Amniotic epithelial cell (primary cell): Measurements from ENCODE around the gene WBP2NL.
A peak's percentile ranks its signal among the peaks of the same experiment; 100 is the strongest.
"Not testable (repeated sequence)": the region's sequence is repeated elsewhere in the genome, so short reads cannot be mapped to it uniquely, and the experiment has no call there.

Experiments used
- DNase-seq: peaks from one replicate; pipeline ENCODE4 v3.0.0-alpha.2; 2010; ENCODE audit warnings: low read depth

Gene WBP2NL

GRCh38 chr22:41998361-41999261, at the start of gene WBP2NL:
TSS of gene WBP2NL (plus strand) at chr22:41998788. CDS start at chr22:41998819, 31 bp downstream.
- peak; percentile 81 for DNase-seq

GRCh38 chr22:41948928-41949296, 49.7 kb upstream of the WBP2NL start:
- not testable (repeated sequence) for DNase-seq

- no peak for DNase-seq
These were observed 49.2 kb upstream of the WBP2NL start for GRCh38 chr22:41949297-41949965.

DNA sequence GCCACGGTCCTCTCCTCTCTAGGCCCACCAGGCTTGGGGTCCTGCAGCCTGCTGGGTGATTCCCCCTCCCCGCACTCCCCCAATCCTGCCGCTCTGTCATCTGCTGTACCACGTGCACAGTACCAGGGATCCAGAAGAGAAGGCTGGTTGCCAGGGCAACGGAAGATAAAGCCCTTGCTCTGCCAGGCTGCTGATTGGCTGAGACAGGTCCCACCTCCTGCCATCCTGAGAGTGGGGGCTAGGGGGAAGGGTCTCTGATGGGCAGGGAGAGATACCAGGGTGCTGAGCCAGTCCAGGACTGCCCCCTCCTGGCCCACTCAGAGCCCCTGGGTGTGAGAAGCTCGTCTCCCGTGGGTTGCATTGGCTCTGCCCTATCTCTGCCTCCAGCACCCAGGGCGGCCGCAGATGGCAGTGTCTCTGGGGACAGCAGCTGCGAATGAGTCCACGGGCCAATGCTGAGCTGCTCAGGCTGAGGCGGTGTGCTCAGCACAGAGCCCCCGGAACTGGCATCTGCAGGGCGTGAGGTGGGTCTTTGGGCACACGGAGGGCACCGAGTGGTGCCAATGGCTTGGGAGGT, 46.6 kb upstream of the WBP2NL start, which contains the start of gene SMIM45:
Gene SMIM45, plus strand, starts transcription at position 253 of the 577 bp plus-strand sequence.
- DNase-seq = peak; percentile 26

DNA sequence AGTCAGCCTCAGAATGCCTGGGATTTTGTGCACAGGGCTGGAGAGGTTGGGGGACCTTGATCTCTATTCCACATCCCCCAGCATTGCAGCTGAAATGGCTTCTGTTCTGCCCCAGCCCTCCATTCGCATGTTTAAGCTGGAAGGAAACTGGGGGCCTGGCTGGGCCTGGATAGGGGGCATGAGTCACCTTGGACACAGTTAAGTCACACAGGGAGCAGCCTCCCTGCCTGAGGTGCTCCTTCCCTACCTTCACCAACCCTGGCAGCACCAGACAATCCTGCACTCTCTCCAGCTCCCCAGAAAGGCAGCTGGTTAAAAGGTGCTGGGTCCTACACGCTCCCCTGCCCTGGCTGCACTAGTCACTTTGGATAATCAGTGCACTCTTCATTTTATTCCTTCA, 45.9 kb upstream of the WBP2NL start:
- no peak for DNase-seq

DNA sequence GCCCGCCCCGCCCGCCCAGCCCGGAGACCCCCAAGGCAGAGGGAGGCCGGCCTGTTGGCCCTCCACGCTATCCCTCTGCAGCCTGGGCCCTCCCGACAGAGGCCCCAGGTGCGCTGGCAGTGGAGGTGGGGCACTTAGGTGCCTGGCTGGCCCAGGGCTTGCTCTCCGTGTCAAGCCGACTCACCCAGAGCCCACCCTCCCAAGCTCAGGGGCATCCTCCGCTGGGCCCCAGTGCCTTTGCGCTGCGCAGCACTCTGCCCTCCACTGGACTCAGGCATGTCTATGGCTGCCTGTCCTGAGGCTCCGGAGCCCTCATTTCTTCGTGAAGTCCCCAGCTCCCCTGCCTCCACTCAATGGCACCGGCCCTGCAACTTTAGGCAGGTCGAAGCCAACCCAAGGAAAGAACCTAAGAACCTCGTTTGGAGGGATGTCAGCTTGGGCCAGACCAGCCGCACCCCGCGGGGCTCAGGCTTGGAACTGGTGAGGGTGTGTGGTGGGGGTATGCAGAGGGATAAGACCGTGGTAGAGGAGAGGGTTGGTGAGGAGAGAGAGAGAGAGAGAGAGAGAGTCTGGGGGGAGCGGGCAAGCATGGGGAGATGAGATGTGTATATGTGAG, 40.5 kb upstream of the WBP2NL start:
- DNase-seq = no peak

DNA sequence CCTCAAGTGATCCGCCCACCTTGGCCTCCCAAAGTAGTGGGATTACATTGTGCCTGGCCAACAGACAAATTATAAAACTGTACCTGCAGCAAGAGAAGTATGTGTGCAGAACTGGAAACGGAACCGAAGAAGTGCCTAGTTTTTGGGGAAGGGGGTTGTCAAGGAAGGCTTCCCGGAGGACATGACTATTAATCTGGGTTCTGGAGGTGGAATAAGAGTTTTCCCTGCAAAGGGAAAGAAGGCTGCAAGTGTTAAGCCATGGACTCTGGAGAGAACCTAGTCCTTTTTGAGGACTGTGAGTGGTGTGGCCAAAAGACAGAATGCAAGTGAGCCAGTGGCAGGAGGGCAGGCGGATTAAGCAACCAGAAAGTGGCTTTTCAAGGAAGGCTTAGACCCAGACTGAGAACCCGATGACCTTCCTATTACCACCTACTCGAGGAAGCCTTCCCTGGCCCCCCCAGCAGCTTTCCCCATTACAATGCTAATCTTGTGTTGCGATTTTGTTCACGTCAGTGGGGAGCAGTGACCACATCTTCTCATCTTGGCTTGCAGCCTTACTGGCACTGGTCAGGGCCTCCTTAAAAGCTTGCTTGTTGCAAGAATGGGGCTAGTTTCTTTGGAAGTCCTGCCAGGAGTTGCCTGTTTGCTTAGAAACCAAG, 35.0 kb upstream of the WBP2NL start:
- DNase-seq = peak; percentile 31

- no peak for DNase-seq
These were observed 34.5 kb upstream of the WBP2NL start for GRCh38 chr22:41964112-41964491.

- no peak for DNase-seq
These were observed 32.4 kb upstream of the WBP2NL start for GRCh38 chr22:41966225-41966606.

DNA sequence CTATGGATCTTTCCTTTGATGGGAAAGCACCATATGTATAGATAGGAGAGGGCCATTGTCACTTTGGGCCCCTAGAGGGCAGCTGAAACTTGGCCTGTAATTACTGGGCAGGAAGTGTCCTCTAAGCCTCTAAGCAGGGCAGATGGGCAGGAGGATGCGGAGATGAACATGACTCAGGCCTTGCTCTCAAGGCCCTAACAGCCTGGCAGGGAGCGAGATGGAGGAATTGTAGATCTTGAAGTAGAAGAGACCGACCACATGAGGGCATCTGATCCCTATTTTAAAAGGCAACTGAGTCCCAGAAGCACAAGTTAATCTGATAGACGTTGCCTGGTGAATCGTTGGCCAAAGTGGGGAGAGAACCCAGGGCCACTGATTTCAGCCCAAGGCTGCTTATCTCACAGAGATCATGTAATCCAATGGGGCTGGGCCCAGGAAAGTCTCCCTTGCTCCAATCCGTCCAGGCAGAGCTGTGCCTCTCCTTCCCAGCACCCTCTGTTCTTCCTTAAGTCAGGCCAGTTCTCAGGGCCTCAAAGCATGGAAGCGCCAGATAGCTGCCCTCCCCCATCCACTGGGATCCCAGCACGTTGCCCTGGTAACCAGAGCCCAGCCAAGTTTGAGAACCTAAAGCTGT, 31.9 kb upstream of the WBP2NL start:
- DNase-seq = peak; percentile 94

DNA sequence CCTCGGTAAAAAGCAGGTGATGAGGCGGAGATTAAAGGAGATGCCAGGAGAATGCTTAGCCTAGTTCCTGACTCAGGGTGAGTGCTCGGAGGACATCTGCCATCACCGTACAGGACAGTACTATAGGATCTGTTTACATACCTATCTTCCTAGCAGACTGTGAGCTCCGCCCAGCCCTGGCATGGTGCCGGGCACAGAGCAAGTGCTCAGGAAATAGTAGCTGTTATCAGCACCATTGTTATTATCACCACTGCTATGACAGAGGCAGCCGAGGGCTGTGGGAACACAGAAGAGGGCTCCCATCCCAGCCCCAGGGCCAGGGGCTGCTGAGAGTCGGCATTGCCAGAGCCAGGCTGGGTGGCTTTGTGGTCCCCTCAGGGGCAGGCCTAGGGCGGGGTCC, 30.0 kb upstream of the WBP2NL start:
- peak; percentile 26 for DNase-seq

DNA sequence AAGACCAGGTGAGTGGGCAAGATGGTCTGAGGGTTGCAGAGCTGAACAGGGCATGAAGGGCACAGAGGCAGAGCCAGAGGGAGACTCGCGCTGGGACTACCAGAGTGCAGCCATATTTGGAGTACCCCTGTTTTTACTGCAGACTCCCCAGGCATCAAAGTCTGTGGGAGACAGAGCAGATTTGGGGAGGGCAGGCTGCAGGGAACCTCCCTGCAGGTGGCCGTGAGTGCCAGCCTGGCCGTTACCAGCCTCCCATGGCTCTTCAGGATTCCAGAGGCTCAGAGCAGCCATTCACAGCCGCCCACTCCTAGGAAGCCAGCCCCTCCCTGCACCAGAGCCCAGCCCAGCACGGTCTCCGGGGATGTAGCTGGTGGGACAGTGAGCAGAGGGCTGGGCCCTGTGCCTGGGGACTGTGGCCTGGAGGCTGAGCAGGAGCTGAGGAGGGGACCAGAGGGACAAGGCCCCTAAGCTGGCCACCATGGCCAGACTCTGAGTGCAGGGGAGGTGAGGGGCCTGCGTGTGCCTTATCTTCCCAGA, 29.4 kb upstream of the WBP2NL start, which contains the start of gene SEPTIN3:
Gene SEPTIN3, plus strand, starts transcription at position 334 of the 537 bp plus-strand sequence. CDS start 2,050 bp downstream, outside the sequence.
- no peak for DNase-seq

DNA sequence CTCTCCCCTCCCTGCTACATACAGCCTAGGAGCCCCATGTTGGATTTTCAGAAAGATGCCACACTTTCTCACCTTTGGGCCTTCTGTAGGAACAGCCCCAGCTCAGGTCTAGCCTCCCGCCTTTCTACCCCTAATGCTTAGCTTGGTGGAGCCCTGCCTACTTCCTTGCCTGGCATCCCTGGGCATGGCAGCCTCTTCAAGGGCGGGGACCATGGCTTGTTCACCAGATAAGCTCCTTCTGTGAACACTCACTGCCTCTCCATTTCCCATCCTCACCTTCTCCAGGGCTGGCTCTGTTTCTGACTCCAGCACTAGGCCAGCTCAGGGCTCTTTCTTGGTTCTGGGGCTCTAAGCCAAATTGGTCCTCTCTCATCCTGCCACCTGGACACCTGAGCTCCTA, 28.0 kb upstream of the WBP2NL start:
- no peak for DNase-seq

DNA sequence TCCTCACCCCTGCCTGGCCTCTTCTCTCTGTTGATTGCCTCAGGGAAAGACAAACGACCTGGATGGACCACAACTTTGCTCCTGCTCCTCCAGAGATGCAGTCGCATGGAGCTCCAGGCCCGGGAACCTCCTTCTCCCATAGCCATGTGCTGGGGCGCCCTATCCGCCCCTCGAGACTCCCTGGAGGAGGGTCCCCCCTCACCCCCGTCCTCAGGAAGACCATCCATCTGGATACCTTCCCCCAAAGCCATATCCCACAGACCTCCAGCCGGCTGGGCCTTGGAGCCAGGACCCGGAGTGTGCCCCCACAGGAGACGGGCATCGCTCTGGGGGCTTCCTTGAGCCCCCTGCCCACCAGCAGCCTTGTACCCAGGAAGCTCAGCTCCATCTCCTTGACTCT, 27.2 kb upstream of the WBP2NL start:
- DNase-seq = no peak

GRCh38 chr22:41974691-41975290, 23.8 kb upstream of the WBP2NL start:
- DNase-seq = no peak

DNA sequence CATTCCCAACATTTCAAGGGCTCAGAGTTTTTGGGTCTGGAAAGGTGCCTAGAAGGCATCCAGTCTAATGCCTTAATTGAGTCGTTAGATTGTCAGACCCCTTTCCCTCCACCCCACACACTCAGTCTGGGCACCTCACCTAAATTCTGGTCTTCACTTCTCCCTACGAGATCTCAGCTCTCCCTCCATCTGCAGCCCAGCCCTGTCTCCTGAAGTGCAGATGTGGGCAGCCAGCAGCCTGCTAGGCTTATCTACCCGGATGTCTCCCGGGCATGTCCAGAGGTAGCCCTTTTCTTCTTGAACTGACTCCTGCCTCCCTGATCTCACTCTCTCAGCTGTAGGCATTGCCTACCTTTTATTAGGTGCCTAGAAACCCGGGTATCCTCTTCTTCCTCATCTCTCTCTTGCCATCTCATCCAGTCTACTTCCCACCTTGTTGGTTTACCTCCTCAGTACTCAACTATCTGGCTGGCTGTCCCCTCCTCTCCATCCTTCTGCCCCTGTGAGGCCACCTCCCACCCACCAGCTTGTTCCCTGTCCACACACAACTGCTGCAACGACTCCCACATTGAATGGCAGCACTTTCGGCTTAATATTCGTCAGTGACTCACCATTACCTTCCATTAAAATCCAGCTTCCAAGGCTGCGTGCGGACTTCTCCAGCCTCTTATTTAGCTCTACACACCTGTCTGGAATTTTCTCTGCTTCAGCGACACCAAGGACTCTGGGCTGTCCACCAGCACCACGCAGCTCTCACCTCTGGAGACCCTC, 23.1 kb upstream of the WBP2NL start:
- DNase-seq = no peak

DNA sequence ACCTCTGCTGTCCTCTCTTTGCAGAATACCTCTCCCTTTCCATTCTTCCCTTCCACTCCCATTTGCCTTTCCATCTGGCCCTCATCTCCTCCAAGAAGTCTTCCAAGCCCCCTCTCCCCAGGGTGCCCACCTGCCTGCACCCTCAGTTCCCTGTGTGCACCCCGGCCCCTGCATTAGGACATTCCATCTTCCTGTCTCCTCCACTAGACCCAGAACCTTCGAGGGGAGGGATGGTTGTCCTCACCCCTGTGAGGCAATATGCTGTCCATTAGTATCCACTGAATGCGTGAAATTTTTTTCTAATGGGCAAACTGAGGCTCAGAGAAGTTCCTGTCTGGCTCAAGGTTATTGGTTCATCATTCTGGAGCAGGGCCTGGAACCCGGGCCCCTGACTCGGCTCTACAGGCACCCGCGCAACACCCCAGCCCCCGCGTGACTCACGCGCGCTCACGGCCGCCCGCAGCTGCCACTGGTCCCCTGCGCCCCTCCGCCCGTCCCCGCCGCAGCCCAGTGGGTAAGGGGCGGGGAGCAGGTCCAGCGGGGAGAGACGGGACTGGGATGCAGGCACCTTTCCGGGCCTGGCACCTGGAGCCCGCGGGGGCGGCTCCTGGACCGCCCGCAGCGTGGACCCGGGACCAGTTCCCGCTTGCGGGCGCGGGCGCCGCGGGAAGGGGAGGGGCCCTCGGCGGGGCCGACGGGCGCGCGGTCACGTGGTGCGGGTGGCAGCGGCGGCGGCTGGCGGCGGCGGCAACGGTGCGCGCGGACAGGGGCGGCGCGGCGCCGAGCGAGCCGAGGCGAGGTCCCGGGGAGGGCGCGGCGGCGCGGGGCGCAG, 22.3 kb upstream of the WBP2NL start:
- DNase-seq = no peak

GRCh38 chr22:41976961-41977566, 21.5 kb upstream of the WBP2NL start:
- DNase-seq = no peak

DNA sequence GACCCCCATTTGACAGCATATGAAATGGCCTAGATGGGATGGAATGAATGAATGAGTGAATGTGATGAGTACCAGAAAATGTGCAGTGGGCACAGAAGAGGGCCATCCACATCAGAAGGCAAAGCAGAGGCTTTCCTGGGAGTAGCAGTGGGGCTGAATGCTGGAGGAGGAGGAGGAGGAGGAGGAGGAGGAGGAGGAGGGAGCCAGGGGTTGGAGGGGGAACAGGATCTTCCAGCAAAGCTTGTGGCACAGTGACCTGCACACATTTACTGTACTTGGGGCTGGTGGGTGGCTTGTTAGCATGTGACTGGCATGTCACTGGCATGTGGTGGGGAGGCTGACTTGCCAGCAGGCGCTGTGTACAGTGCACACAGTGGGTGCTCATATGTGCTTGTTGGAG, 19.9 kb upstream of the WBP2NL start:
- DNase-seq = no peak
